ENCODE results near the gene NALF2.

The NALF2 gene

DNA sequence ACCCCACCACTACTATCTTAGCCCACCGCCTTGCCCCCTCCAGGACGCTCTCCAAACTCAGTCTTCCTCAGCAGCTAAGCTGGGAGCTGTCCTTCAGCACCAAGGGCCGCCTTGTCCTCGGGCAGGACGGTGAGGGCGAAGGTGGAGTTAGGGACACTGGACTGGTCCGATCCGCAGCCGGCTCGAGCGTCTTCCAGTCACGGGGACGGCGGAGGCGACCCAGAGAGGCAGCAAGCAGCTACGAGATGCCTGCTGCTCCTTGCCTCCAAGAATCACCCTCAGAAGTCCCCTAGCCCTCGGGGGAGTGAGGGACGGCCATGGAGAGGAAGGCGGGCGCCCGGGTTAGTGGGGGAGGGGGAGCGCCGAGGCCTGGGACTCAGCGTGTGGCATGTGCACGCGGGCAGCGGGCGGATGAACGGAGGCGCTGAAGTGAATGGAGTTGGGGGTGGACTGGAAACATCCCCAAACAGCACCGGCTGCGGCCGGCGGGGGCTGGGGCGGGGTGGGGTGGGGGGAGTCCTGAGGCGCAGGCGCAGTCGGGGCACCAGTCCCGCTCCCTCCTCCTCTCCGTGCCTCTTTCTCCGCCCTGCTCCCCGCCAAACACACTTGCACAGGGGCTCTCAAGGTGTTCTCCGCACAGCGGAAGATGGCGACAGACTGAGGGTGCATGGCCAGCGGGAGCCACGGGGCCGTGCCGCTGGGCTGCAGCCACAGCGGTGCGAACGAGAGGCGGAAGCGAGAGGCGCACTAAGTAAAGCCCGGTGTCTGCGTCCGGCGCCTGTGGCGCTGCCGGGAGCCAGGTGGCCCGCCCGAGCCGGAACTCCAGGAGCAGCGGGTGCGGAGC is at the start of gene NALF2:
Gene NALF2 (plus strand): TSS at position 545 of the 844 bp plus-strand sequence. CDS start 957 bp downstream, outside the sequence.
- DNase-seq, result no peak

DNA sequence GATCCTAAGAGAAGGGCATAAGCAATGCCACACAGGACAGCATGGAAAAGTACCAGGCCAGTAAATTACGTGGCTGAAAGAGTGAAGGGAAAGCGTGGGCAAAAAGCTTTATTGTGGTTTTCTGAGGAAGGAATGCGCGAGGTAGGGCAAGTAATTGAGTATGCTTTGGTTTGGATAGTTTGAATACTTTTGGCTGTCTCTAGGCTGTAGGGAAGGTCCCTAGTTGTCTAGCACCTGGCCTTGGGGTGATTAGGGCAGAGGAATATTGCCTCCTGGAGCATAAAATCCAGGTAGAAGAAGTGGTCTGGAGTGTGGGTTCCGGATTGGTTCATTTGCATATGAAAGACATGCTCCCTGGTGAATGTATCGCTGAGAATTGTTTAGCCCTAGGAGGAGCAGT is 46.4 kb upstream of the NALF2 start:
- no peak for DNase-seq

DNA sequence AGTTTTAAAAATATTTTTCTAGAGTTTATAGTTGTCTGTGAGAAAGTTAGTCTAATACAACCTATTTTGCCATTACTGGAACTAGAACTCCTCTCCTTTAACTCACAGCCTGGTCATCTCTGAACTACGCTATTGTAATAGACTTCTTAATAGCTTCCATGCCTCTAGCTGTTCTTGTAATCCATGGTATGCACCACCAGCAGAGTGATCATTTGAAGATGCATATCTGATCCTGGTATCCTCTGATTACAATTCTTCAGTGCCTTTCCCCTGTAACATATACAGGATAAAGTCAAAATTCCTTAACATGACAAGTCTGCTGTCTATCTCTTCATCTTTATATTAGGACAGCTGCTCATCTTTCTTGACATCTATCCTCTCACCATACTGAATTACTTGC is 37.6 kb upstream of the NALF2 start:
- DNase-seq, result no peak

DNA sequence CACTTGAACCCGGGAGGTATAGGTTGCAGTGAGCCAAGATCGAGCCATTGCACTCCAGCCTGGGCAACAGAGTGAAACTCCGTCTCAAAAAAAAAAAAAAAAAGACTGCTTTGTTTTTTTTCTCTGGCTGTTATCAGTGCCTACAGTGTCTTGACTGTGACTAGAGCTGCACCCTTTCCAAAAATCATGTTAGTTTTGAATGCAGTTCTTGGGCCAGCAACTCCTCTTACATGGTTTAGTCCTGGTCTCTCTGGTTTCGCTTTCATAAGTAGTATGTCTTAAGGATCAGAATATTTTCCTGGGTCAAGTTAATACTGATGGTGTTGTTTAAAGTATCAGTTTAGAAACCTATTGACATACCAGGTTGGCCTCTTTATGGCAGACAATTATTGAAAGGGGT is 34.2 kb upstream of the NALF2 start:
- no peak for DNase-seq

DNA sequence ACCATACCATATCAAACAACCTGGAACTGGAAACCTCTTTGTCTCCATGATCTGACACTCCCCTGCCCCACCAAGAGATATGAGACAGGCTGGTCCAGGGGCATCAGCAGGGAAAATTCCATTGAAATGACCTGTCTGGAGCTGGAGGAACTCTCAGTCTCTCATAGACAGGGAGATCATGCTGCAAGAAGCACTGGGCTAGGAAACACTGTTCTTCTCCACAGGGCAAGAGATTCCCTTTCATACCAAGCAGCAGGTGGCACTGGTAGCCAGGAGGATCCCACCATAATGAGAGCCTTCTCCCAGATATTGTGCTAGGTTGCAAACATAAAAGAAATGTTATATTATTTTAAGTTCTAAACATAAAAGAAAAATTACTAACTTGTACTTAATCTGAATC is 14.5 kb upstream of the NALF2 start:
- DNase-seq, result no peak

DNA sequence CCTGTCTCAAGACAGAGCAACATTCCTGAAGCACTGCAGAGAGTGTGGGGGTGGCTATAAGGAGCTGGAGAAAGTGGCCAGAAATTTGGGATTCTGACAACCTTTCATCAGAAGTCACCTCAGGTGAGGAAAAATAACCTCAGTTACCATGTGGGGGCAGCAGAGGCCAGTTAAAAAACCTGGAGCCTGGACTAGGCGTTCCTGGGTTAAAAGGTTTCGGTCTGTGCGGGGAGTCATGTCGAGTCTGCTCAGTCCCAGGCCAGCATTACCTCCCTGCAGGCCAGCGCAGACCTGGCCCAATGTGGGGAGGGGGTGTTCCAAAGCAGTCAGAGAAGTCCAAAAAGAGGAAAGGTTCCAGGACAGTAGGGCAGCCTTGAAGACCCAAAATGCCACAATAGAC is 10.9 kb upstream of the NALF2 start:
- no peak for DNase-seq

DNA sequence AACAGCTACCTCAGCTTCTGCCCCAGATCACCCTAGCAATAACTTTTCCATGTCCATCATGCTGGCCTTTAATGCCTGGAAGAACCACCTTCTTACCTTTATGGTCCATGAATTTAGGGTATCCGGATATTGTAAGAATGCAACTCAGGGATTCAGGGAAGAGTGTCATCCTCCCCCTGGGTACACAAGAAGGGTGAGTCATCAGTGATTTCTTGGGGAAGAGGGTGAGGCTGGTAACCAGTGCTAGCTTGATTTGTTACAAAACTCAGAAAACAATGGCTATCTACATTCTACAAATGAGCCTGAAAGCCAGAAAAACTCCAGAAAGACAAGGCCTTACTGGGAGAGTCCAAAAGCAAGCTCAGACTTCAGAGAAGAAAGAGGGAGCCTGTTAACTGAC is 10.4 kb upstream of the NALF2 start:
- DNase-seq, result no peak

DNA sequence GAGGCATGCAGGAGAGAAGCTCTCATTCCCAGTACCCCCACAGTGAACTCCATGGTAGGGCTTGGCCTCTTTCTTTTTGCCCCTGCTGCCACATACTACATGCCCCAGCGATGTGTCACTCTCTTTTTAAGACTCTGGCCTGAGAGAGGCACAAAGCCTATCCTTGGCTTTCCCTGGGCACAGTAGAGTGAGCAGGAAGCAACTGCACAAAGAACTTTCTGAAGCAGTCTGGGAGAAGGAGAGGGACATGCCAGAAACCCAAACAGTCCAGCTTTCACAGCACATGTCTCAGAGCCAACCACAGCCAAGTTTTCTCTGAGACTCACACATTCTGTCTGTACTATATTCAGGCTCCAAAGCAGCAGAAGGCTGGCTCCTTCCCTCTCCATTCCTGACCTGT is 7.9 kb upstream of the NALF2 start:
- DNase-seq, result no peak

DNA sequence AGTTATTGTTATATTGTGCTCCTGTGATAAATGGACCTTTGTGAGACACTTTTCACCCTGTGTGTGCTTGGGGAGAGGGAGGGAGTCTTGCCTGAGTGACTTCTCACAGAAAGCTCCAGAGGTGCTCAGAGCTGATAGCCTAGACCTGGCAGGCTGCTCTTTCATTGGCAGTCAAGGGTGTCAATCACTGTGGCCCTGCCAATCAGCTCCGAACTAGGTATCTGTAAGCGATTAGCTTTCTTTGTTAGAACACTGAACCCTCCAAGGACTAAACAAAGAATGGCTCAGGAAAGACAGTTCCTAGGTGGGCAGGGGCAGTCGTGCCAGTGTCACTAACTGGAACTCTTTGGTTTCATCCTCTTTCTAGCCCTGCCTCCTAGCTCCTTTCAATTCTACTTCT is 2.7 kb upstream of the NALF2 start:
- DNase-seq, result no peak

DNA sequence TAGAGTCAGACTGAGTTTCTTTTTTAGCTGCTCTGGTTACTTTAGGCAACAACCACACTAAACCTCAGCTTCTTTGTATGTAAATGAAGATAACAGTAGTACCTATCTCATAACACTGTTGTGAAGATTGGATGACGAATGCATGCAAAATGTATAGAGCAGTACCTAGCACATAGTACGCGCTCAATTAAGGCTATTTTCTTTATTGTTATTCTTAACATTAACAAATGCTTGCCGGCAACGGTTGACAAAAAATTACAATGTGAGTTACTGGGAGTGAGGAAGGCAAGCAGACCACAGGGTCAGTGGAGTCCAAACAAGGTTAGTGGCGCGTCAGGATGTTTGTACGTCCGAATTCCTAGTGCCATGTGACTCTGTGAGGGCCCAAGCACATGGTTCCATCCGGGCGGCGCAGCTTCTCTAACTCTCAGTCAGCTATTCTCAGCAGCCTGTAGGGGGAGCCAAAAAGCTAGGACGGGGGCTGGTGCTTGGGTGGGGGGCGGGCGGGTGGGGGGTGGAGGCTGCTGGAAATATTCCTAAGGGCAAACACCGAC is 821 bp upstream of the NALF2 start:
- no peak for DNase-seq

DNA sequence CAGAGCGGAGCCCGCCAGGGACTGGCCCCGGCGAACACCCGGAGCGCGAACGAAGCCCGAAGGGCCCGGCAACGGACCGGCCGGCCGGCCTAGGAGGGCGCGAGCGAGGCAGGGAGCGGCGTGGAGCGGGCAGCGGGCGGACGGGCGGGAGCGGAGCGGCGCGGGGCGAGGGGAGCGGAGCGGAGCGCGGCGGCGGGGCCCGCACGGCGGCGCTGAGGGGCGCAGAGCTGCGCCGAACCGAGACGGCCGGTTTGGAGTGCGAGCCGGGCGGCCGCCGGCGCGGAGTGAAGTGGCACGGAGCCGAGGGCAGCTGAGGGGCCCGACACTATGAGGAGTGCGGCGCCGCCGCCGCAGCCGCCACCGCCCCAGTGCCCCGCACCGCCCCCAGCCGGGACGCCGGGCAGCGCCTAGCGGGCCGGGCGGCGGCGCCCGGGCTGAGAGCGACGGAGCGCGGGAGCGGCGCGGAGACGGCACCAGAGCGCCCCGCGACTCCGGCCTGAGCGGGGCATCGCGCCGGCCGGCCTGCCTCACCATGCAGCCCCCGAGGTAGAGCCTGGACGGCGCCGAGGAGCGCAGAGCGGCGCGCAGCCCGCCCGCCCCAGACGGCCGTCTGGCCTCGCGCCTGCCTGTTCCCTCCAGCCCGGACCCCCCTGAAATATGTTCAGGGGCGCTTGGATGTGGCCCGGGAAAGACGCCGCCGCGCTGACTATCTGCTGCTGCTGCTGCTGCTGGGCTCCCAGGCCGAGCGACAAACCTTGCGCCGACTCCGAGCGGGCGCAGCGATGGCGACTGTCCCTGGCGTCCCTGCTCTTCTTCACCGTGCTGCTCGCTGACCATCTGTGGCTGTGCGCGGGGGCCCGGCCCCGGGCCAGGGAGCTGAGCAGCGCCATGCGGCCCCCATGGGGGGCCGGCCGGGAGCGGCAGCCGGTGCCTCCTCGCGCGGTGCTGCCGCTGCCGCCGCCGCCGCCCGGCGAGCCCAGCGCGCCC is 793 bp downstream of the NALF2 start:
- no peak for DNase-seq

DNA sequence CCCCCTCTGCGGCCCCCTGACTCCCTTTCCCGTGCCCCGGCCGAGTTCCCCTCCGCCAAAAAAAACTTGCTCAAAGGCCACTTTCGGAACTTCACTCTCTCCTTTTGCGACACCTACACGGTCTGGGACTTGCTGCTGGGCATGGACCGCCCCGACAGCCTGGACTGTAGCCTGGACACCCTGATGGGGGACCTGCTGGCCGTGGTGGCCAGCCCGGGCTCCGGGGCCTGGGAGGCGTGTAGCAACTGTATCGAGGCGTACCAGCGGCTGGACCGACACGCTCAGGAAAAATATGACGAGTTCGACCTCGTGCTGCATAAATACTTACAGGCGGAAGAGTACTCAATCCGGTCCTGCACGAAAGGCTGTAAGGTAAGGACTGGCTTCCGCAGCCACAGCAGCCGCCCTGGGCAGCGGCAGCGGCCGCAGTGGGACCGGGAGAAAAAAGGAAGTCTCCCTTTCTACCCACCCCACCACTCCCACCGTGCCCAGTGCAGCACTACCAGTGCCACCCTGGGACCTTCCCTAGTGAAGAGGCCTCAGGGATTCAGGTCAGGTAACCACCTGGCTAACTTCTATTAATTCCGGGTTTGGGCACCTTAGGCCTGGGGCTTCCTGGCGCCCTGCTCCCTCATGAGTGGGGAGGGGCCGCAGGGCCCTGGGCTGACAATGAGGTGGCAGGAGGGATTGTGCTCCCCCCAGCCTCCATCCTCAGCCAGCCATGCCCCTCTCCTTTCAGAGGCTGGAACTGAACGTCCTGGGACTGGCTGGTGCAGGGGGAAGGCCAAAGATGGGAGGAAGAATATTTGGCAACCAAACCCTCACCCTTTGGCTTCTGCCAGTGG is 1.9 kb downstream of the NALF2 start:
- DNase-seq, result no peak

DNA sequence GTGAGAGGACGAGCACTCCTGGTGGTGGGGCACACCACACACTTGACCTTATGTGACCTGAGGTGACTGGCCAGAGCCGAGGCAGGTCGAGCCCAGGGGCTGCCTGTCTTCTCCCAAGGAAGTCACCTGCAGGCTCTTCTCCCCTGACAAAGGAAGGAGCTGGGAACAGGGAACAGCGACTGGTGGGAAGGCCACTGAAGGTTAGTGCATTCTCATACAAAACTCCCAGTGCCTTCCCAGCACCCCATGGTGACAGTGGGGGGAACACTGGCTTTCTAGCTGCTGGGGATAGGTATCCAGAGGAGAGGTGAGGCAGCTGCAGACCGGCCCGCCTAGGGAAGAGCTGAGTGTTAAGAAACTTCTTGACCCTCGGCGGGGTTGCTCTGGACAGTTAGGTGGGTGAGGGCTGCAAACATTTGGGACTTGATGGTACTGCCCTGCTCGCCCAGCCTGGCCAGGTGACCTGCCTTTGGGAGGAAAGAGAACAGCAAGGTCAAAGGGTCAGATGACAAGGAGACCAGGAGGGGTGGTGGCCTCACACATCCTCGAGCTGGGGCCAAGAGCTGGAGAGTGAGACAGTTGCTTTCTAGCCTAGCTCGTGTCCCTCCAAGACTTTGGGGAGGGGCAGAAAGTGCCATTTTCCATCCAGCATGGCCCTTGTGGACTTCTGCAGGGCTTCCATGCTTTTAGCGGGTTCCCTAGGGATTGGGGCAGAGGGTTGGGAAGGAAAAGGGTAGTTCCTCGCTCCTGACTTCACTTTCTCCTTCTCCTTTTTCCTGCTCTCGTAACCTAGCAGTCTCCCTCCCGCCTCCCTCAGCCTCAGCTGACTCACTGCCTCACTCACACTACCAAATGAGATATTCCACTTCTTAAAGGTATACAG is 2.7 kb downstream of the NALF2 start:
- DNase-seq, result no peak

DNA sequence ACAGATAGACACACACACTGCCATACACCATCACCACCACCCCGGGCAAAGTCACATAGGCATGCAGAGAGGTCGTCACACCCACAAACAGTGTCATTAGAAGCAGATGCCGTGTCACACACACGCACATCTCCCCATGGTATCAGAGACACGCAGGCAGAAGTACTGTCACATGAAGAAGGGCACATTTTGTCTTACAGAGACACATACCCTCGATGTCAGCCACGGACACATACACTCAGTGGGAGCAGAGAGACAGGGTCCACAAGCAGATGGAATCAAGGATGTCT is 3.3 kb downstream of the NALF2 start:
- DNase-seq, result no peak

DNA sequence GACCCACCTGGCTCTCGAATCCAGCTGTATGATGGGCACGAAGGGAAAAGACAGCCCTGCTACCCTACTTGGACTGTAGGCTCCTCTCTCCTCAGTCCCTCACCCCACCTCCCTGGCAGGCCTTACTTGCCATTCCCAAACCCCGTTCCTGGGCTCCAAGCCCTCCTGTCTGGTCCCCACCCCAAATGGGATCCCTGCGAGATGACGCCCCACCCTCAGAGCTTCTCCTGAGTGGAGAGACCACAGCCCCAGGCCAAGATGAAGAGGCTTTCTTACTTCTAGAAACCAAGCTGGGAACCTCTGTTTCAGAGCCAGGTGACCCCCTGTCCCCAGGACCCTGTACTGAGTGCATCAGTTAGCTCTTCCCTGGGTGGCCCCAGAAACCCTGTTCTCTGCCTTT is 4.5 kb downstream of the NALF2 start:
- no peak for DNase-seq

DNA sequence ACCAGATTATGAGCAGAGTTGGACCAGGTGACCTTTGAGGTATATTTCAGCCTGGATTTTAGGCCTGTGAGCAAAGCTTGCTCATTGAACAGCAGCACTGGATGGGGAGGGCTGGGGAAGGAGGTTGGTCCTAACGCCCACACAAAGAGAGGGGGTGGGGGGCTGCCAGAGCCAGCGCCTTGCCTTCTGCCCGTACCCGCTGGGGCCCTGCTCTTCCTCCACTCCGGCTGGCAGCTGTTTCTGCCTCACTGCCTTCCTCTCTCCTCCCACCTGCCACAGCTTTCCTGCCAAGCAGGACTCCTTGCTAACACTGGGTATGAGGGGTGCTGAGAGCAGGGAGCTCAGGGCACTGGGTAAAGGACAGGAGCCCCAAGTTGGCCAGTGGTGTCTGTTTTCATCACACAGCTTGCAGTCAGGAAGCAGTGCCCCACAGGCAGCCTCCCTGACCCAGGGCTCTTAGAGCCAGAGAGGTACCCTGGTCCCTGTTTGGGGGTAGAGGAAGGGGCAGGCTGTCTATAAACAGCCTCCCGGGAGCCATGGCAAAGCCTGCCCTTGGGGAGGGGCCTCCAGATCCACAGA is 6.1 kb downstream of the NALF2 start:
- no peak for DNase-seq

DNA sequence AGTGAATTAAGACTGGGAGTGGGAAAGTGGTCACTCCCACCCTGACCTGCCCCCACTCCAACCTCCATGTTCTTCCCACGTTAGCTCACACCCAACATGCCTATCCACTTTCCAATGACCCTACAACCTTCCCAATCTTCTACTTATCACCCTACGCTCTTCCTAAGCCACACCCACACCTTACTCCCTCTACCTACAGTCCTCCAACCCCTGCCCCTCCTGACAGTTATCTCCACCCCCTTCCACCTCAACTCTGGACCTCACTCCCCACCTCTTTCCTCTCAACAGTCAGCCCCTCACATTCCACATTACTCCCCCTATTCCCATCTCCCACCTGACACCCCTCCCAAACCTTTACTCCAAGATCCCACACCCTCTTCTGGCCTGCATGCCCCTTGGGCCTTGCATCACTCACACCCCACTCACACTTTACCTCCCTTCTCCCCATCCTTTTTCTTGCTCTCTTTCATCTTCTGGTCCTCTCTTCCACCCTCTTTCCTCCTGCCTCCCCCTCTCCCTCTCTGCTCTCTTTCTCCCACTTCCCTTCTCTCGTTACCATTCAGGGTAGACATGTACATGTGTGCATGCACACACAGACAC is 6.9 kb downstream of the NALF2 start:
- no peak for DNase-seq

DNA sequence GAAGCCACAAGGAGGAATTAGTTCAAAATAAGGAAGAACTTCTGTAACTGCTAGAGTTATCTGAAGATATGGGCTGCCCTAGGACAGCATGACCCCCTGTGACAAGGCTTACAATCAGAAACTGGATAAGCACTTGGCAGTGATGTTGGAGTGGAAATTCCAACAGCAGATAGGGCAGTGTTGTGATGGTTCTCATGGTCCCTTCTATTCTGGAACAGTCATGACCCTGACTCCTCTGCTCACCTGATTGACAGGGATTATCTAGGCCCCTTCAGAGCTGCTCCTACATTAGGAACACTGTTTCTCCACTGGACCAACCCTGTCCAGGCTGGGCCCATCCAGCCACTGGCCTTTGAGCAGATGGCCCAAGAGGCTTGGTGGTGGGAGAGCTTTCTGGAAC is 17.9 kb downstream of the NALF2 start:
- DNase-seq, result no peak

DNA sequence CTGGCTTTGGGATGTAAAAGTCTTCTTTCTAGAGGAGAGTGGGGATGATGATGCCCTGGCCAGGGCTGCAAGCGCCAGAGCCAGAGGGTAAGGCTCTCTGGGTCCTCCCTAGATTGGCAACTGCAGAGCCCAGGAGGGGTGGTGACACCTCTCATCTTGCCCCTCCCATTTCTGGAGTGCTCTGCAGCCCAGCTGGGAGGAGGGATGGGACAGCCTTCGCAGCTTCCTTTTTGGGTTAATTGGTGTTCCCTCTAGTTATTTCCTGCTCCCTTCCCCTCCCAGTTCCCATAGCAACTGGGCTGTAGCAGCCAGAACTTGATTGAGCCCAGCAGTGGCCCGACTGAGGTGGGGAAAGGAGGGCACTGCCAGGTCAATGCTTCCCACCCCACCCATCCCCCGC is 19.2 kb downstream of the NALF2 start:
- DNase-seq, result no peak

DNA sequence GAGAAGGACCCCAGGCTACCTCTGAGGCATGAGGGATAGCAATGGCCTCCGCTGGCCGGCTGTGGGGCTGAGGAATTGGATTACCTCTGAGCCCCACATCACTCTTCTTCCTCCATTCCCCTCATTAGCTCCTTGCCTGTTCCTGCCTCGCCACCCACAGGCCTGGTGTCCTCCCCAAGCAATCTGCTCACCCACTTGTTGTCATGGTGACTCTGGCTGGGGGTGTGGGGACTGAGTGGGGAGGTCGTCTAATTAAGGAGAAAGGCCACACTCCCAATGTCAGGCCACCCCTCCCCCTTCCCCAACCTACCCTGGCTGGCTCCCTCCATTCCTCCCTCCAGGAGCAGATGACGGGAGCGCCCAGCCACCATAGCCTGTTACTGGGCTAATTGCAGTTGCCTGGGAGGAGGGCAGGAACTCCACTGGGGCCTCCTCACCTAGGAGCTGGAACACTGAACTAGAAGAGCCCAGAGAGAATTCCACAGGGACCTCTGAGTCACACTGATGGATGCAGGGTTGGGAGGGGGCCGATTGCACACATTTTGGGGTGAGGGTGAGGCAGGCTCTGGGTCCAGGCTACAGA is 20.7 kb downstream of the NALF2 start:
- no peak for DNase-seq

DNA sequence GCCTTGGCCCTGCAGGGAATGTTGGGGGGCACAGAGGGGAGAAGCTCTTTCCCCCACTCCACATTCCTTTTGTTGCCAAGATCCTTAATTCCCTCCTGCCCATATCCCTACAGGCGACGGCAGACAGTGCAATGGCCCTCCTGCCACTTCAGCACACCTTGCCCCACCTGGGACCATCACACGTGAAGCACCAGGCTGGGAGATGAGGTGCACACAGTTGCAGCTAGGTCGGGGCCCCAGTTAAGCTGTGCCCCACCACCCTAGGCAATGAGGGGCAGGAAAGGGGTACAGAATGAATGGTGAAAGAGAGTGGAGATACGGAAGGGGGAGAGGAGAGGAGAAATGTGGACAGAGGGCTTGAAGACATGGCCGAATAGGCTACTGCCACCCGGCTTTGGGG is 26.2 kb downstream of the NALF2 start:
- DNase-seq, result no peak
